GM18519 (cell line): Measurements from ENCODE around the gene KLB.
"Not testable (repeated sequence)": the region's sequence is repeated elsewhere in the genome, so short reads cannot be mapped to it uniquely, and the experiment has no call there.

Experiments
- ATAC-seq: cut with Tn5 transposase; IDR thresholded peaks from one replicate; pipeline ENCODE4 v1.9.1; 2021; ENCODE audit warnings: mild to moderate bottlenecking, moderate library complexity; ENCODE audit not compliant: unreplicated experiment, low FRiP score

The KLB gene

DNA sequence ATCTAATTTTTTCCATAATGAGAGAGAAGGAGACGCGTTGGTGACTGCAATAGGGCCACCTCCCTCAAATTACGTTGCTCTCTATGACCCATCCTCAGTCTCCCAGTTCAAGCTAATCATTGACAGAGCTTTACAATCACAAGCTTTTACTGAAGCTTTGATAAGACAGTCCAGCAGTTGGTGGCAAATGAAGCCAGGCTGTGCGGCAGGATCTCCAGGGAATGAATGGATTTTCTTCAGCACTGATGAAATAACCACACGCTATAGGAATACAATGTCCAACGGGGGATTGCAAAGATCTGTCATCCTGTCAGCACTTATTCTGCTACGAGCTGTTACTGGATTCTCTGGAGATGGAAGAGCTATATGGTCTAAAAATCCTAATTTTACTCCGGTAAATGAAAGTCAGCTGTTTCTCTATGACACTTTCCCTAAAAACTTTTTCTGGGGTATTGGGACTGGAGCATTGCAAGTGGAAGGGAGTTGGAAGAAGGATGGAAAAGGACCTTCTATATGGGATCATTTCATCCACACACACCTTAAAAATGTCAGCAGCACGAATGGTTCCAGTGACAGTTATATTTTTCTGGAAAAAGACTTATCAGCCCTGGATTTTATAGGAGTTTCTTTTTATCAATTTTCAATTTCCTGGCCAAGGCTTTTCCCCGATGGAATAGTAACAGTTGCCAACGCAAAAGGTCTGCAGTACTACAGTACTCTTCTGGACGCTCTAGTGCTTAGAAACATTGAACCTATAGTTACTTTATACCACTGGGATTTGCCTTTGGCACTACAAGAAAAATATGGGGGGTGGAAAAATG is at the start of gene KLB:
Gene KLB, plus strand, starts transcription at position 168 of the 821 bp plus-strand sequence. Its CDS starts 20 bp downstream, at position 188.
- ATAC-seq, result no peak

- ATAC-seq, result peak; percentile 38
Observed at GRCh38 chr4:39357002-39357401, 49.7 kb upstream of the KLB start.

- peak; percentile 51 for ATAC-seq
Observed at GRCh38 chr4:39360611-39361010, 46.1 kb upstream of the KLB start.

- no peak for ATAC-seq
Observed at GRCh38 chr4:39362827-39363226, 43.9 kb upstream of the KLB start.

DNA sequence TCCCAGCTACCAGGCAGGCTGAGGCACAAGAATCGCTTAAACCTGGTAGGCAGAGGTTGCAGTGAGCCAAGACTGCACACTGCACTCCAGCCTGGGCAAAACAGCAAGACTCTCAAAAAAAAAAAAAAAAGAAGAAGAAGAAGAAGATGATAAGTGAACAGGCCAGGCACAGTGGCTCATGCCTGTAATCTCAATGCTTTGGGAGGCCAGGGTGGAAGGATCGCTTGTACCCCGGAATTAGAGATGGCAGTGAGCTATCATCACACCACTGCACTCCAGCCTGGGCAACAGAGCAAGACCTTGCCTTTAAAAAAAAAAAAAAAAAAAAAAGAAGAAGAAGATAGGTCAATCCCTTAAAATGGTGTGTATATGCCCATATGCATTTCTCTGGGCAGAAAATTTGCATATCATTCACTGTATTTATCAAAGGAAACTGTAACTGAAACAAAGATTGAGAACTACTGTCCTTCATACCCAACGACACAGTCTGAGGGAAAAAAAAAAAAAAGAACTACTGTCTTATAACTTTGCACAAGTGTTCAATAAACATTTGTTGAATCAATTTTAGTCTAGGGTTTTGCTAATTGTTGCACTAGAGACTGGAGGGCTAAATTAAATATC is 42.8 kb upstream of the KLB start:
- ATAC-seq, result no peak

GRCh38 chr4:39365360-39365759 is 41.4 kb upstream of the KLB start:
- no peak for ATAC-seq

- ATAC-seq, result peak; percentile 55
Observed at GRCh38 chr4:39365830-39366771, 40.6 kb upstream of the KLB start, which contains the start of gene RFC1. TSS of gene RFC1 (minus strand) at chr4:39366362. CDS start at chr4:39366241, 121 bp downstream.

DNA sequence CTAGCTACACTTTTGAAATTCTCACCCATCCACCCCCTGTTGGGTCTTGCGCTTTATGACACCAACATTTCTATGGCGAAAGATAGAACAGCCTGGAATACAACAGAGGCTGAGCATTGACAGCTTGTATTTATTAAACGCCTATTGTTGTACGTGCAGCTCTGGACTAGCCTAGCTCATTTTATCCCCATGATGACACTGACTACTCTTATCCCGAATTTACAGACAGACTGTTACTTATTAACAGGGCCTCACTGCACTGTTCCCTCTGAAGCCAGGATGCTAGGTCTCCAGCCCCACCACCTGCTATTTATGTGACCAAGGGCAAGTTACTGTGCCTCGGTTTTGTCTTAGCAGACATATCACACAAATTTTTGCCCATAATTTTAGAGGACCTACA is 39.6 kb upstream of the KLB start:
- ATAC-seq, result no peak

DNA sequence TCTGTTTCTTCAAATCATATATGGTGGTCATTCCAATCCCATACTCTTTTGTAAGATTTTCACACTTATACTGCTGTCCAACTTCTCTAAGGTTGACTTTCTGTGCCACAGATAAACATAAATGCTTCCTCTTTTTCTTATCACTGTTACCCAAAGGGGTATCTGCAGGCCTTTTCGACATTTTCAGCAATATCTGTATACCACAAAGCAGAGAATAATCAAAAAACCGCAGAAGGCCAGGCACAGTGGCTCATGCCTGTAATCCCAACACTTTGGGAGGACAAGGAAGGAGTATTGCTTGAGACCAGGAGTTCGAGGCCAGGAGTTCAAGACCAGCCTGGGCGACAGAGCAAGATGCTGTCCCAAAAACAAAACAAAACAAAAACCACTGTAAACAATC is 37.4 kb upstream of the KLB start:
- ATAC-seq, result no peak

GRCh38 chr4:39371209-39371608 is 35.5 kb upstream of the KLB start:
- ATAC-seq, result not testable (repeated sequence)

- ATAC-seq, result no peak
Observed at GRCh38 chr4:39375478-39375877, 31.3 kb upstream of the KLB start.

GRCh38 chr4:39383690-39384089 is 23.0 kb upstream of the KLB start:
- no peak for ATAC-seq

DNA sequence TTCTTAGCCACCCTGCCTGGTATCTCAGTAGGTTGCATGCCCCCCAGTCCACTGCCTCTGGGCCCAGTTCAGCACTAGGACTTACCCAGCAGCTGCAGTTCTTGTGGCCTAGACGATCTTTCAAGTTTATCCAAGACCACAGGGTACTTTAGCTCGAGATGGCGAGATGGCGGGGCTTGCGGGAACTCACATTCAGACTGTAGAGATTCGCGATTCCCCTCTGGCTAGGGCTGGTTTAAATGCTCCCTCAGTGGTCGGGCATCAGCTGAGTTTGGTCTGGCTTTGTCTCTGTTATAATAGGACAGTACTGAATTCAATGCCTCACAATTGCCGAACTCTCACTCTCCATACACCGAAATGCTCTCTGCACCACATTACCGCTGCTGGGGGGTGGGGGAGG is 22.2 kb upstream of the KLB start:
- ATAC-seq, result no peak

DNA sequence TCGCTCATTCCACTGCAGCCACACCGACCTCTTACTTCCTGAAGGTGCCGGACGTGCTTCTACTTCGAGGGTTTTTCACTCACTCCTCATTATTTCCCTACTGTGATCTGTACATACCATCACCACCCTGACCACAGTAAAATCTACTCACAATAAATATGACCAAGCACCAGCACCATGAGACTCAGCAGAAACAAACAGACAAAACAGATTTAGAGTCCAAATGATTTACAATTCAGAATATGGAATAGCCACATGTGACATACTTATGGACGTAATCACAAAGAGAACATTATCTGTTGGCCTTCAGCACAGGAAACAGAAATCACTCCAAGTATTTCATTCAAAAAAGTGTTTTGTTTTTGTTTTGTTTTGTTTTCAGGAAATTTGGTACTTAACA is 16.1 kb upstream of the KLB start:
- no peak for ATAC-seq

DNA sequence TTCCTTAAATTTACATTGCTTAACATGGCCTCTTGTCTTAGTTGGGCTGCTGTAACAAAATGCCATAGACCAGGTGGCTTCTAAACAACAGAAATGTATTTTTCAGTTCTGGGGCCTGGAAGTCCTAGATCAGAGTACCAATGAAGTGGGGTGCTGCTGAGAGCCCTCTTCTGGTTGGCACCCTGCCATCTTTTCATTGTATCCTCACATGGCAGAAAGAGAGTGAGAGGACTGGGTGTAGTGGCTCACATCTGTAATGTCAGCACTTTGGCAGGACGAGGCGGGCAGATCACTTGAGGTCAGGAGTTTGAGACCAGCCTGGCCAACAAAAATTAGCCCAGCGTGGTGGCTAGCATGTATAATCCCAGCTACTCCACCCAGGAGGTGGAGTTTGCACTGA is 12.0 kb upstream of the KLB start:
- no peak for ATAC-seq

DNA sequence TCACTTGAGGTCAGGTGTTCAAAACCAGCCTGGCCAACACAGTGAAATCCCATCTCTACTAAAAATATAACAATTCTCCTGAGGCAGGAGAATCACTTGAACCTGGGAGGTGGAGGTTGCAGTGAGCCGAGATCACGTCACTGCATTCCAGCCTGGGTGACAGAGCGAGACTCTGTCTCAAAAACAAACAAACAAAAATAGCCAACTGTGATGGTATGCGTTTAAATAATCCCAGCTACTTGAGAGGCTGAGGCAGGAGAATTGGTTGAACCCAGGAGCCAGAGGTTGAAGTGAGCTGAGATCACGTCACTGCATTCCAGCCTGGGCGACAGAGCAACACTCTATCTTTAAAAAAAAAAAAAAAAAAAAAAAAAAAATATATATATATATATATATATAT is 5.1 kb upstream of the KLB start:
- ATAC-seq, result not testable (repeated sequence)

DNA sequence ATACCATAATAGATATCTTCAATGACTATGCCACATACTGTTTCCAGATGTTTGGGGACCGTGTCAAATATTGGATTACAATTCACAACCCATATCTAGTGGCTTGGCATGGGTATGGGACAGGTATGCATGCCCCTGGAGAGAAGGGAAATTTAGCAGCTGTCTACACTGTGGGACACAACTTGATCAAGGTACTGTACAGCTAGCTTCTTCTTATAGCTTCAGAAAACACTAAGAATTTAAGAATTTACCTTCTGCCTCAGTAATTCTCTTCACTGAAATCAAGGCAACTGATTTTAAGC is 805 bp downstream of the KLB start:
- ATAC-seq, result no peak

DNA sequence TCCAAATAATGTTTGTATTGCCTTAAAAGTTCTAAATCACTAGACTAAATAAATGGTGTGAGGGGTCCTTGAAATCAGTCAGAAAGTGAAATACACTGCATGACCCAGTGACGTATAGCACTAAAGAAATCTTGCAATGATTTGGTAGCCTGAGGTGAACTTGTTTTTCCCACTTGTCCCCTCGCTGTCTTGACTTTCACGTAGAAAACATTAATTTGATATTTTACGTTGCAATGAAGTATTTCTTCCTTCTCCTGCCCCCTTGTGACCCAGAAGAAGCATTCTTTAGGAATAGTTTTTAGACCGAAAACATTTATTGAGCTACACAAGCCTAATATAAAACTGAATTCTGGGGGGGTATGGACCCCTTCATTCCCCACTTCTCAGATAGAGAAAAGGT is 3.7 kb downstream of the KLB start:
- ATAC-seq, result no peak

DNA sequence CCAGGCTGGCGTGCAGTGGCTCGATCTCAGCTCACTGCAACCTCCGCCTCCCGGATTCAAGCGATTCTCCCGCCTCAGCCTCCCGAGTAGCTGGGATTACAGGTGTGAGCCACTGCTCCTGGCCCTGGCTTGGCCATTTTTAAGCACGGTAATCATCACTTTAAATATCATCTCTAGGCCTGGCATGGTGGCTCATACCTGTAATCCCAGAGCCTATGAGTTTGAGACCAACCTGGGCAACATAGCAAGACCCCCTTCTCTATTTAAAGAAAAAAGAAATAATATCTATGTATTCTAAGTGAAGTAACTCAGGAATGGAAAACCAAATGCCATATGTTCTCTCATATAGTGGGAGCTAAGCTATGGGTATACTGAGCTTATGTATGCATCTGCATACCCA is 4.8 kb downstream of the KLB start:
- ATAC-seq, result not testable (repeated sequence)

GRCh38 chr4:39415678-39416283 is 9.1 kb downstream of the KLB start:
- no peak for ATAC-seq

DNA sequence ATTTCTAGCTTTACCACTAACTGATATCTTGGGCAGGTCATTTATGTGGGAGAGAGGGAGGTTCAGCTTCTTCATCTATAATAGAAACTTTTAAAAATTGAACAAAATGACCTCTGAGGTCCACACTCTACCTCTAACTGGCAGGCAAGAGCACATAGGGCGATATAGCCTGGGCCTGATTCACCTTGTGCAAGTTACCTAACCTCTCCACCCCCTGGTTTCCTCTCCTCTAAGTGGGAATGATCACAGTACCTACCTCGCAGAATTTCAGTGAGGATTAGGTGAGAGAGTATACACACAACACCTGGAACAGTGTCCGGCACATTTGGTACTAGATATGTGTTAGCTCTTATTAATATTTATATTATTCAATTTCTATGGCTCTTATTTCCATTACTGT is 15.5 kb downstream of the KLB start:
- no peak for ATAC-seq
